Hepatocyte (in vitro differentiated cells): ENCODE results near the gene HEXIM2. TPM values are rescaled to one million over a fixed set of nuclear protein-coding genes. Genes with fewer than 3 reads are reported as not detected.

Experiments used
- DNase-seq: peaks from one replicate; pipeline ENCODE4 v3.0.0-alpha.2; 2016; ENCODE audit warnings: low spot score
- H2AFZ ChIP-seq: fragments of 200-600 bp; sonication (generic); 2 replicates; pipeline ENCODE4 v1.6.0; 2016; ENCODE audit warnings: antibody characterized with exemption, mild to moderate bottlenecking
- H3K27ac ChIP-seq: fragments of 200-600 bp; sonication (generic); 2 replicates; pipeline ENCODE4 v1.5.1; 2016; ENCODE audit warnings: mild to moderate bottlenecking
- H3K27me3 ChIP-seq: fragments of 200-600 bp; sonication (generic); 2 replicates; pipeline ENCODE4 v1.6.1; 2016
- H3K36me3 ChIP-seq: fragments of 200-600 bp; sonication (generic); replicated peaks from 2 replicates; pipeline ENCODE4 v1.5.1; 2016; ENCODE audit warnings: low read depth; ENCODE audit not compliant: insufficient read depth
- H3K4me1 ChIP-seq: fragments of 200-600 bp; sonication (generic); 2 replicates; pipeline ENCODE4 v1.5.1; 2016; ENCODE audit warnings: mild to moderate bottlenecking, moderate library complexity; ENCODE audit not compliant: insufficient read depth
- H3K4me2 ChIP-seq: fragments of 200-600 bp; sonication (generic); 2 replicates; pipeline ENCODE4 v1.6.0; 2016
- H3K4me3 ChIP-seq: fragments of 200-600 bp; sonication (generic); 2 replicates; pipeline ENCODE4 v1.5.1; 2016; ENCODE audit warnings: mild to moderate bottlenecking
- H3K79me2 ChIP-seq: fragments of 200-600 bp; sonication (generic); 2 replicates; pipeline ENCODE4 v1.6.0; 2017; ENCODE audit warnings: mild to moderate bottlenecking
- H3K9me2 ChIP-seq: fragments of 200-600 bp; sonication (generic); replicated peaks from 2 replicates; pipeline ENCODE4 v1.6.0; 2017; ENCODE audit warnings: mild to moderate bottlenecking; ENCODE audit not compliant: insufficient read depth
- H3K9me3 ChIP-seq: fragments of 200-600 bp; sonication (generic); 2 replicates; pipeline ENCODE4 v1.5.1; 2016; ENCODE audit warnings: low read depth, mild to moderate bottlenecking
- H4K20me1 ChIP-seq: fragments of 200-600 bp; sonication (generic); 2 replicates; pipeline ENCODE4 v1.6.0; 2016; ENCODE audit warnings: mild to moderate bottlenecking; ENCODE audit not compliant: insufficient read depth, poor library complexity, severe bottlenecking
- CTCF ChIP-seq: fragments of 200-600 bp; sonication (generic); IDR thresholded peaks from 2 replicates; pipeline ENCODE4 v1.5.1; 2016; ENCODE audit warnings: antibody characterized with exemption, mild to moderate bottlenecking; ENCODE audit not compliant: poor library complexity
- EZH2 ChIP-seq: fragments of 200-600 bp; sonication (generic); IDR thresholded peaks from 2 replicates; pipeline ENCODE4 v1.6.1; 2016; ENCODE audit warnings: antibody characterized with exemption, mild to moderate bottlenecking, borderline replicate concordance
- EZH2phosphoT487 ChIP-seq: fragments of 200-600 bp; sonication (generic); IDR thresholded peaks from one replicate; pipeline ENCODE4 v1.6.1; 2018; ENCODE audit warnings: antibody characterized with exemption, mild to moderate bottlenecking, low read depth, moderate library complexity; ENCODE audit not compliant: unreplicated experiment, severe bottlenecking
- WGBS: methylation state at CpG from one replicate; pipeline ENCODE4 v1.1.6; 2016; ENCODE audit warnings: low lambda C conversion rate; ENCODE audit errors: missing lambda C conversion rate; 5-methylcytosine and 5-hydroxymethylcytosine counted together
- polyA plus RNA-seq: library from polyadenylated mRNA; unstranded; fragments of >200 nt; fragmentation: Nextera tagmentation; extraction: Ambion mirVana; gene quantifications from 2 replicates; pipeline ENCODE4 v1.2.1, GENCODE V29; 2016
- total RNA-seq: library from RNA; depleted of rRNA; stranded (reverse); fragments of >200 nt; gene quantifications from 2 replicates; pipeline ENCODE4 v1.2.3, GENCODE V29; 2014

The HEXIM2 gene
- total and polyA plus RNA-seq, 2 experiments from 2014 or later, result 7.6 to 12.2 TPM

GRCh38 chr17:45148183-45149036, 13.3 kb upstream of the HEXIM2 start, which contains the start of gene HEXIM1:
HEXIM1 (plus strand) TSS chr17:45148475; CDS start chr17:45149191, 716 bp downstream.
- H3K4me2 ChIP-seq, result peak within 1 kb of the TSS; percentile 92
- H3K27me3 ChIP-seq, result no peaks in the 10 kb centered on the region
- no peaks in the 10 kb centered on the region for H3K9me2 ChIP-seq
- H3K9me3 ChIP-seq, result no peaks in the 10 kb centered on the region
- peak within 1 kb of the TSS; percentile 90 for H3K4me3 ChIP-seq
- no peaks in the 10 kb centered on the region for H3K36me3 ChIP-seq
- TF ChIP-seq EZH2 (no peak), CTCF (no peak), EZH2phosphoT487 (no peak)
- 1% methylated on average over 52 of the region's 58 CpGs for WGBS
- H3K79me2 ChIP-seq, result peaks cover 40% of the 10 kb centered on the region
- peak within 1 kb of the TSS; percentile 38 for H2AFZ ChIP-seq
- H3K27ac ChIP-seq, result peak within 1 kb of the TSS; percentile 99
- H3K4me1 ChIP-seq, result peaks cover 30% of the 10 kb centered on the region
- H4K20me1 ChIP-seq, result peaks cover 24% of the 10 kb centered on the region
- peak; percentile 100 for DNase-seq

DNA sequence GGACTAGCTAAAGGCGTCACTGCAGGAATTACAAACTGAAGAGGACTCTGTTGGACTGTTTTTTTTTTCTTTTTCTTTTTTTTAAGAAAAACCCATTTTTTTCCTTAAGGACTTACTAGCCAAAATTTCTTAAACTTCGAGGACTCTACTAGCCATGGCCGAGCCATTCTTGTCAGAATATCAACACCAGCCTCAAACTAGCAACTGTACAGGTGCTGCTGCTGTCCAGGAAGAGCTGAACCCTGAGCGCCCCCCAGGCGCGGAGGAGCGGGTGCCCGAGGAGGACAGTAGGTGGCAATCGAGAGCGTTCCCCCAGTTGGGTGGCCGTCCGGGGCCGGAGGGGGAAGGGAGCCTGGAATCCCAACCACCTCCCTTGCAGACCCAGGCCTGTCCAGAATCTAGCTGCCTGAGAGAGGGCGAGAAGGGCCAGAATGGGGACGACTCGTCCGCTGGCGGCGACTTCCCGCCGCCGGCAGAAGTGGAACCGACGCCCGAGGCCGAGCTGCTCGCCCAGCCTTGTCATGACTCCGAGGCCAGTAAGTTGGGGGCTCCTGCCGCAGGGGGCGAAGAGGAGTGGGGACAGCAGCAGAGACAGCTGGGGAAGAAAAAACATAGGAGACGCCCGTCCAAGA, 12.5 kb upstream of the HEXIM2 start:
- H3K4me3 ChIP-seq, result peak overlapping the region; percentile 90
- H3K4me2 ChIP-seq, result peak overlapping the region; percentile 92
- H3K4me1 ChIP-seq, result peaks cover 23% of the 10 kb centered on the region
- TF ChIP-seq EZH2 (no peak), CTCF (peak; percentile 86)
- peak overlapping the region; percentile 38 for H2AFZ ChIP-seq
- H3K27ac ChIP-seq, result peak overlapping the region; percentile 99
- no peaks in the 10 kb centered on the region for H3K9me2 ChIP-seq
- H4K20me1 ChIP-seq, result peaks cover 24% of the 10 kb centered on the region
- peak; percentile 95 for DNase-seq
- no peaks in the 10 kb centered on the region for H3K9me3 ChIP-seq
- H3K27me3 ChIP-seq, result no peaks in the 10 kb centered on the region
- H3K36me3 ChIP-seq, result no peaks in the 10 kb centered on the region
- 1% methylated on average over 27 of the region's 32 CpGs for WGBS
- H3K79me2 ChIP-seq, result peaks cover 46% of the 10 kb centered on the region

- WGBS, result 1% methylated on average over 56 of the region's 56 CpGs
- Histone ChIP-seq H3K4me3 (peak overlapping the region; percentile 90), H3K27ac (peak overlapping the region; percentile 99), H3K79me2 (peaks cover 51% of the 10 kb centered on the region), H2AFZ (peak overlapping the region; percentile 38), H4K20me1 (peaks cover 24% of the 10 kb centered on the region), H3K4me1 (peaks cover 15% of the 10 kb centered on the region), H3K36me3 (no peaks in the 10 kb centered on the region), H3K4me2 (peak overlapping the region; percentile 92), H3K27me3 (no peaks in the 10 kb centered on the region), H3K9me3 (no peaks in the 10 kb centered on the region), H3K9me2 (no peaks in the 10 kb centered on the region)
- DNase-seq, result peak; percentile 76
- TF ChIP-seq EZH2, result no peak
- TF ChIP-seq EZH2phosphoT487, result no peak
- TF ChIP-seq CTCF, result no peak
These were observed 11.7 kb upstream of the HEXIM2 start for GRCh38 chr17:45149669-45150664.
